WTC11 (cell line): ENCODE measurements around the gene ATOX1. TPM values are rescaled to one million over a fixed set of nuclear protein-coding genes. Genes with fewer than 3 reads are reported as not detected.
A peak's percentile ranks its signal among the peaks of the same experiment; 100 is the strongest.

Source experiments
- ATAC-seq: fragments of 200-7000 bp; cut with Tn5 transposase; 2 replicates; pipeline ENCODE4 v1.10.0; 2021; ENCODE audit warnings: mild to moderate bottlenecking, moderate library complexity
- CTCF ChIA-PET: fragments of 300-600 bp; sonication (Branson Sonifier 250); formaldehyde crosslinking; loops from one replicate; lab custom pipeline; 2021; ENCODE audit warnings: antibody characterized with exemption; lab: Charles Lee
- POLR2A ChIA-PET: fragments of 350-600 bp; sonication (Branson Sonifier 250); formaldehyde crosslinking; loops from one replicate; lab custom pipeline; 2021; ENCODE audit warnings: antibody characterized with exemption; lab: Charles Lee
- DNase-seq: peaks from one replicate; pipeline ENCODE4 v3.0.0; 2021; ENCODE audit warnings: low spot score
- H3K27ac Mint-ChIP-seq: 2 replicates; pipeline ENCODE4 v1.8.0; 2021; ENCODE audit warnings: mixed read lengths
- H3K27me3 Mint-ChIP-seq: 2 replicates; pipeline ENCODE4 v1.8.0; 2021; ENCODE audit warnings: low read depth, mild to moderate bottlenecking, moderate library complexity, mixed read lengths
- H3K36me3 Mint-ChIP-seq: 2 replicates; pipeline ENCODE4 v1.8.0; 2021; ENCODE audit warnings: mixed read lengths
- H3K4me1 Mint-ChIP-seq: 2 replicates; pipeline ENCODE4 v1.8.0; 2022; ENCODE audit warnings: mixed read lengths
- H3K4me3 Mint-ChIP-seq: 2 replicates; pipeline ENCODE4 v1.8.0; 2021; ENCODE audit warnings: mild to moderate bottlenecking, moderate library complexity, mixed read lengths
- H3K9me3 Mint-ChIP-seq: 2 replicates; pipeline ENCODE4 v1.8.0; 2021; ENCODE audit warnings: mixed read lengths
- ATF2 ChIP-seq: sonication (generic); formaldehyde crosslinking; IDR thresholded peaks from 2 replicates; pipeline ENCODE4 v1.8.1; 2022; ENCODE audit warnings: low read depth, missing genetic modification reagents, borderline replicate concordance
- CDX4 ChIP-seq: fragments of 250-450 bp; sonication (Bioruptor Pico); IDR thresholded peaks from 2 replicates; pipeline ENCODE4 v1.9.0; 2021; ENCODE audit warnings: moderate library complexity, mild to moderate bottlenecking, inconsistent platforms, borderline replicate concordance
- E2F1 ChIP-seq: sonication (generic); formaldehyde crosslinking; IDR thresholded peaks from 2 replicates; pipeline ENCODE4 v1.8.0; 2022; ENCODE audit warnings: mild to moderate bottlenecking, missing genetic modification reagents
- E2F5 ChIP-seq: sonication (generic); formaldehyde crosslinking; IDR thresholded peaks from 2 replicates; pipeline ENCODE4 v1.8.1; 2022; ENCODE audit warnings: mild to moderate bottlenecking, moderate library complexity, missing genetic modification reagents
- ELF4 ChIP-seq: sonication (generic); formaldehyde crosslinking; IDR thresholded peaks from 2 replicates; pipeline ENCODE4 v1.8.1; 2022; ENCODE audit warnings: low read depth, mild to moderate bottlenecking, moderate library complexity, missing genetic modification reagents
- EMX1 ChIP-seq: fragments of 250-450 bp; sonication (Bioruptor Pico); IDR thresholded peaks from 2 replicates; pipeline ENCODE4 v1.8.0; 2021; ENCODE audit warnings: mild to moderate bottlenecking
- ERG ChIP-seq: fragments of 250-450 bp; sonication (Bioruptor Pico); IDR thresholded peaks from 2 replicates; pipeline ENCODE4 v1.8.0; 2021; ENCODE audit warnings: mild to moderate bottlenecking
- ESRRA ChIP-seq: sonication (generic); formaldehyde crosslinking; IDR thresholded peaks from 2 replicates; pipeline ENCODE4 v1.8.1; 2022; ENCODE audit warnings: mild to moderate bottlenecking, missing genetic modification reagents, borderline replicate concordance
- JAZF1 ChIP-seq: fragments of 250-450 bp; sonication (Bioruptor Pico); IDR thresholded peaks from 2 replicates; pipeline ENCODE4 v1.9.0; 2021; ENCODE audit warnings: moderate library complexity, mild to moderate bottlenecking, inconsistent platforms
- MYBL2 ChIP-seq: sonication (generic); formaldehyde crosslinking; IDR thresholded peaks from 2 replicates; pipeline ENCODE4 v1.8.1; 2023; ENCODE audit warnings: mild to moderate bottlenecking, moderate library complexity, missing genetic modification reagents
- NFE2L1 ChIP-seq: sonication (generic); formaldehyde crosslinking; IDR thresholded peaks from 2 replicates; pipeline ENCODE4 v1.8.1; 2023; ENCODE audit warnings: missing genetic modification reagents
- OVOL2 ChIP-seq: fragments of 250-450 bp; sonication (Bioruptor Pico); IDR thresholded peaks from 2 replicates; pipeline ENCODE4 v1.9.0; 2021; ENCODE audit warnings: mild to moderate bottlenecking, borderline replicate concordance
- PRDM15 ChIP-seq: sonication (generic); formaldehyde crosslinking; IDR thresholded peaks from 2 replicates; pipeline ENCODE4 v1.8.0; 2022; ENCODE audit warnings: missing genetic modification reagents
- SMAD3 ChIP-seq: sonication (generic); formaldehyde crosslinking; IDR thresholded peaks from 2 replicates; pipeline ENCODE4 v1.8.0; 2022; ENCODE audit warnings: missing genetic modification reagents, mild to moderate bottlenecking, borderline replicate concordance
- TCF7 ChIP-seq: sonication (generic); formaldehyde crosslinking; IDR thresholded peaks from 2 replicates; pipeline ENCODE4 v1.8.0; 2022; ENCODE audit warnings: mild to moderate bottlenecking, low read depth, missing genetic modification reagents, moderate library complexity
- ZMAT4 ChIP-seq: fragments of 250-450 bp; sonication (Bioruptor Pico); IDR thresholded peaks from 2 replicates; pipeline ENCODE4 v1.9.0; 2021; ENCODE audit warnings: mild to moderate bottlenecking
- ZNF121 ChIP-seq: sonication (generic); formaldehyde crosslinking; IDR thresholded peaks from 2 replicates; pipeline ENCODE4 v1.8.0; 2023; ENCODE audit warnings: missing genetic modification reagents
- ZNF219 ChIP-seq: sonication (generic); formaldehyde crosslinking; IDR thresholded peaks from 2 replicates; pipeline ENCODE4 v1.8.0; 2023; ENCODE audit warnings: missing genetic modification reagents, mild to moderate bottlenecking, borderline replicate concordance
- ZNF396 ChIP-seq: fragments of 250-450 bp; sonication (Bioruptor Pico); IDR thresholded peaks from 2 replicates; pipeline ENCODE4 v1.8.0; 2021; ENCODE audit warnings: mild to moderate bottlenecking, moderate library complexity, borderline replicate concordance
- ZNF423 ChIP-seq: fragments of 250-450 bp; sonication (Bioruptor Pico); IDR thresholded peaks from 2 replicates; pipeline ENCODE4 v2.1.2; 2022; ENCODE audit warnings: mild to moderate bottlenecking, moderate library complexity
- ZNF512 ChIP-seq: sonication (generic); formaldehyde crosslinking; IDR thresholded peaks from 2 replicates; pipeline ENCODE4 v1.8.1; 2022; ENCODE audit warnings: missing genetic modification reagents, borderline replicate concordance
- total RNA-seq: library from RNA; stranded (reverse); gene quantifications from 3 replicates; pipeline ENCODE4 v1.2.3, GENCODE V29; 2021

The ATOX1 gene
- total RNA-seq, 1 experiment from 2014 or later: 76.4 TPM

- H3K4me1 Mint-ChIP-seq: peaks cover 15% of the 10 kb centered on the region
- peaks cover 9% of the 10 kb centered on the region for H3K9me3 Mint-ChIP-seq
- no peak overlapping the region for H3K27ac Mint-ChIP-seq
- no peak for ATAC-seq
- no peak for DNase-seq
- peaks cover 3% of the 10 kb centered on the region; the same call in 1 of the 2 replicates for H3K27me3 Mint-ChIP-seq
- peaks cover 5% of the 10 kb centered on the region for H3K36me3 Mint-ChIP-seq
- TF ChIP-seq SMAD3 (CRISPR knock-in tag) (no peak), ZMAT4 (no peak), ZNF219 (CRISPR knock-in tag) (no peak), PRDM15 (no peak), EMX1 (no peak), CDX4 (CRISPR knock-in tag) (no peak), ERG (CRISPR knock-in tag) (no peak), MYBL2 (CRISPR knock-in tag) (no peak), E2F5 (CRISPR knock-in tag) (no peak), NFE2L1 (CRISPR knock-in tag) (no peak), ATF2 (CRISPR knock-in tag) (no peak), E2F1 (CRISPR knock-in tag) (no peak)
- TF ChIP-seq, all 79 proteins: peak for 0
- ChIA-PET CTCF (interaction anchor here (1.0 kb wide), 1 partner anchor 64 kb away, joined by 3 read pairs; no protein-coding TSS in a partner anchor), POLR2A (no interaction called here)
- H3K4me3 Mint-ChIP-seq: no peak overlapping the region
Measured at GRCh38 chr5:151722546-151722945, 35.9 kb downstream of the ATOX1 start.

- DNase-seq (no peak), ATAC-seq (peak; percentile 57; the same call in 1 of the 2 replicates)
- CTCF ChIA-PET: interaction anchor here (0.6 to 3.0 kb wide), 5 partner anchors 18 to 63 kb away, joined by 3 to 31 read pairs (median 4); partner anchors contain the start of genes G3BP1 and SPARC
- H3K4me1 Mint-ChIP-seq: peaks cover 15% of the 10 kb centered on the region
- peaks cover 8% of the 10 kb centered on the region for H3K9me3 Mint-ChIP-seq
- H3K27me3 Mint-ChIP-seq: peaks cover 3% of the 10 kb centered on the region; the same call in 1 of the 2 replicates
- H3K27ac Mint-ChIP-seq: no peak overlapping the region
- no peak overlapping the region for H3K4me3 Mint-ChIP-seq
- peaks cover 5% of the 10 kb centered on the region; the same call in 1 of the 2 replicates for H3K36me3 Mint-ChIP-seq
- POLR2A ChIA-PET: no interaction called here
- no peak for TF ChIP-seq ESRRA
- TF ChIP-seq ZNF121 (CRISPR knock-in tag): no peak
- TF ChIP-seq ZNF512: no peak
- no peak for TF ChIP-seq E2F5 (CRISPR knock-in tag)
- TF ChIP-seq TCF7 (CRISPR knock-in tag): no peak
- TF ChIP-seq JAZF1 (CRISPR knock-in tag): no peak
- no peak for TF ChIP-seq ELF4 (CRISPR knock-in tag)
- no peak for TF ChIP-seq OVOL2 (CRISPR knock-in tag)
- TF ChIP-seq ZNF396 (CRISPR knock-in tag): no peak
- no peak for TF ChIP-seq ZNF423 (CRISPR knock-in tag)
Measured at GRCh38 chr5:151721812-151722391, 36.5 kb downstream of the ATOX1 start.
